Neural progenitor cell (in vitro differentiated cells): ENCODE results near the gene INO80C. TPM values are rescaled to one million over a fixed set of nuclear protein-coding genes. Genes with fewer than 3 reads are reported as not detected.

Experiments
- DNase-seq: peaks from one replicate; pipeline ENCODE4 v3.0.0-alpha.2; 2016; ENCODE audit warnings: low spot score
- H2AFZ ChIP-seq: fragments of 200-600 bp; sonication (generic); replicated peaks from 2 replicates; pipeline ENCODE4 v1.6.1; 2016; ENCODE audit warnings: antibody characterized with exemption
- H3F3A ChIP-seq: fragments of 200-600 bp; sonication (generic); 2 replicates; pipeline ENCODE4 v1.6.1; 2016; ENCODE audit warnings: antibody characterized with exemption, low read depth
- H3K27ac ChIP-seq: fragments of 200-600 bp; sonication (generic); 2 replicates; pipeline ENCODE4 v1.5.1; 2016; ENCODE audit warnings: mild to moderate bottlenecking
- H3K27me3 ChIP-seq: fragments of 200-600 bp; sonication (generic); 2 replicates; pipeline ENCODE4 v1.6.1; 2016; ENCODE audit warnings: mild to moderate bottlenecking, moderate library complexity
- H3K36me3 ChIP-seq: fragments of 200-600 bp; sonication (generic); 2 replicates; pipeline ENCODE4 v1.5.1; 2016
- H3K4me1 ChIP-seq: fragments of 200-600 bp; sonication (generic); 2 replicates; pipeline ENCODE4 v1.6.1; 2016; ENCODE audit warnings: mixed run types
- H3K4me2 ChIP-seq: fragments of 200-600 bp; sonication (generic); 2 replicates; pipeline ENCODE4 v1.6.1; 2016
- H3K4me3 ChIP-seq: fragments of 200-600 bp; sonication (generic); 2 replicates; pipeline ENCODE4 v1.5.1; 2016
- H3K79me2 ChIP-seq: fragments of 200-600 bp; sonication (generic); 2 replicates; pipeline ENCODE4 v1.6.1; 2016; ENCODE audit warnings: low read depth
- H3K9ac ChIP-seq: fragments of 200-600 bp; sonication (generic); 2 replicates; pipeline ENCODE4 v1.6.1; 2016
- H3K9me3 ChIP-seq: fragments of 200-600 bp; sonication (generic); 2 replicates; pipeline ENCODE4 v1.5.1; 2016; ENCODE audit warnings: low read depth
- H4K20me1 ChIP-seq: fragments of 200-600 bp; sonication (generic); 2 replicates; pipeline ENCODE4 v1.6.1; 2016; ENCODE audit warnings: low read depth
- H3K27ac Mint-ChIP-seq: 3 replicates; pipeline ENCODE4 v1.8.0; 2021; ENCODE audit warnings: mixed read lengths
- H3K27me3 Mint-ChIP-seq: 2 replicates; pipeline ENCODE4 v1.8.0; 2022; ENCODE audit warnings: low read depth, mild to moderate bottlenecking, inconsistent platforms, moderate library complexity, mixed read lengths; ENCODE audit not compliant: insufficient read depth
- H3K36me3 Mint-ChIP-seq: 3 replicates; pipeline ENCODE4 v1.8.0; 2021; ENCODE audit warnings: mixed read lengths
- H3K4me1 Mint-ChIP-seq: 3 replicates; pipeline ENCODE4 v1.8.0; 2021; ENCODE audit warnings: mixed read lengths
- H3K4me3 Mint-ChIP-seq: 3 replicates; pipeline ENCODE4 v1.8.0; 2021; ENCODE audit warnings: mild to moderate bottlenecking, moderate library complexity, mixed read lengths
- H3K9me3 Mint-ChIP-seq: 3 replicates; pipeline ENCODE4 v1.8.0; 2020; ENCODE audit warnings: mixed read lengths
- EZH2 ChIP-seq: fragments of 200-600 bp; sonication (generic); IDR thresholded peaks from 2 replicates; pipeline ENCODE4 v1.6.1; 2017; ENCODE audit warnings: antibody characterized with exemption, mild to moderate bottlenecking, moderate library complexity
- EZH2phosphoT487 ChIP-seq: fragments of 200-600 bp; sonication (generic); IDR thresholded peaks from 2 replicates; pipeline ENCODE4 v1.6.1; 2017; ENCODE audit warnings: antibody characterized with exemption
- total RNA-seq: library from RNA; depleted of rRNA; stranded (reverse); fragments of >200 nt; gene quantifications from 2 replicates; pipeline ENCODE4 v1.2.3, GENCODE V29; 2015; ENCODE audit warnings: low replicate concordance
- TF ChIP-seq, protein P1 (sequence below): fragments of 200-600 bp; sonication (generic); IDR thresholded peaks from 2 replicates; pipeline ENCODE4 v1.5.1; 2017; ENCODE audit warnings: antibody characterized with exemption, mild to moderate bottlenecking

INO80C gene
- total RNA-seq, 1 donor from 2014 or later: 13.2 TPM

GRCh38 chr18:35507623-35508022 is 9.9 kb upstream of the INO80C start:
- Histone ChIP-seq H4K20me1 (no peaks in the 10 kb centered on the region), H3K36me3 (no peaks in the 10 kb centered on the region), H3K9ac (no peak overlapping the region), H2AFZ (no peak overlapping the region), H3K4me3 (no peak overlapping the region), H3K27ac (no peak overlapping the region), H3K4me2 (no peak overlapping the region), H3K27me3 (no peaks in the 10 kb centered on the region), H3K9me3 (no peaks in the 10 kb centered on the region), H3F3A (peaks cover 13% of the 10 kb centered on the region), H3K79me2 (no peaks in the 10 kb centered on the region), H3K4me1 (peaks cover 30% of the 10 kb centered on the region)
- no peak for DNase-seq
- Mint-ChIP-seq H3K9me3 (no peaks in the 10 kb centered on the region), H3K4me3 (no peak overlapping the region), H3K27me3 (peaks cover 10% of the 10 kb centered on the region), H3K4me1 (peaks cover 15% of the 10 kb centered on the region), H3K36me3 (no peaks in the 10 kb centered on the region), H3K27ac (no peak overlapping the region)
- TF ChIP-seq, protein P1, sequence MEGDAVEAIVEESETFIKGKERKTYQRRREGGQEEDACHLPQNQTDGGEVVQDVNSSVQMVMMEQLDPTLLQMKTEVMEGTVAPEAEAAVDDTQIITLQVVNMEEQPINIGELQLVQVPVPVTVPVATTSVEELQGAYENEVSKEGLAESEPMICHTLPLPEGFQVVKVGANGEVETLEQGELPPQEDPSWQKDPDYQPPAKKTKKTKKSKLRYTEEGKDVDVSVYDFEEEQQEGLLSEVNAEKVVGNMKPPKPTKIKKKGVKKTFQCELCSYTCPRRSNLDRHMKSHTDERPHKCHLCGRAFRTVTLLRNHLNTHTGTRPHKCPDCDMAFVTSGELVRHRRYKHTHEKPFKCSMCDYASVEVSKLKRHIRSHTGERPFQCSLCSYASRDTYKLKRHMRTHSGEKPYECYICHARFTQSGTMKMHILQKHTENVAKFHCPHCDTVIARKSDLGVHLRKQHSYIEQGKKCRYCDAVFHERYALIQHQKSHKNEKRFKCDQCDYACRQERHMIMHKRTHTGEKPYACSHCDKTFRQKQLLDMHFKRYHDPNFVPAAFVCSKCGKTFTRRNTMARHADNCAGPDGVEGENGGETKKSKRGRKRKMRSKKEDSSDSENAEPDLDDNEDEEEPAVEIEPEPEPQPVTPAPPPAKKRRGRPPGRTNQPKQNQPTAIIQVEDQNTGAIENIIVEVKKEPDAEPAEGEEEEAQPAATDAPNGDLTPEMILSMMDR: no peak
- TF ChIP-seq EZH2phosphoT487: no peak
- no peak for TF ChIP-seq EZH2

GRCh38 chr18:35507192-35507591 is 9.4 kb upstream of the INO80C start:
- Histone ChIP-seq H3F3A (peaks cover 13% of the 10 kb centered on the region), H3K79me2 (no peaks in the 10 kb centered on the region), H3K27ac (no peak overlapping the region), H4K20me1 (no peaks in the 10 kb centered on the region), H3K9ac (no peak overlapping the region), H3K27me3 (no peaks in the 10 kb centered on the region), H3K4me2 (no peak overlapping the region), H2AFZ (no peak overlapping the region), H3K4me3 (no peak overlapping the region), H3K36me3 (no peaks in the 10 kb centered on the region), H3K4me1 (peaks cover 30% of the 10 kb centered on the region), H3K9me3 (no peaks in the 10 kb centered on the region)
- Mint-ChIP-seq H3K27me3 (peaks cover 8% of the 10 kb centered on the region), H3K36me3 (no peaks in the 10 kb centered on the region), H3K27ac (no peak overlapping the region), H3K9me3 (no peaks in the 10 kb centered on the region), H3K4me3 (no peak overlapping the region), H3K4me1 (peaks cover 15% of the 10 kb centered on the region)
- no peak for DNase-seq
- TF ChIP-seq EZH2phosphoT487 (no peak), EZH2 (no peak)
- TF ChIP-seq, protein P1: no peak

DNA sequence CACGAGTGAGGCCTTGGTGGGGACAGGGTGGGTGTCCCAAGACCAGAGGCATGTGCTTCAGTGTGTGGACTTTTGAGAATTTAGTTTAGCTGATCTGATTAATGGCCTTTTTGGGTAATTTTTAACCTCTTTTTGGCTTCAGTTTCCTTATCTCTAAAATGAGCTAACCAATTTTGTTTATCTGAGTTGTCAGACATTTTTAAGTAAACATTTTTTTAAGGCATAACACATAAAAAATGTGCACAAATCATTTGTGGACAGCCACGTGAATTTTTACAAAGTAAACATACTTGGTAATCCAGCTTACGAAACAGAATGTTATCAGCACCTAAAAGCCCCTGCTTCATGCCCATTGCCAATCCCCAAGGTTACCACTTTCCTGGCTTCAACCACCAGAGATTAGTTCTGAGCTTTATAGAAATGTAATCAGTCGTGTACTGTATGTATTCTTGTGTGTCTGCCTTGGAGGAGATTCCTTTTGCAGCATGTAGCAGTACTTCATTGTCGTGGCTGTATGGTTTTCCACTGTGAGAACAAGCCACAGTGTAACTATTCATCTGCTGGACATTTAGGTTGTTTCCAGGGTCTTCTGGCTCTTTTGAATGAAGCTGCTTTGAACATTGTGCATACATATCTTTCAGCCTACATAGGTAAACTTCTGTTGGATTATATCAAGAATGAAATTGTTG is 8.4 kb upstream of the INO80C start:
- TF ChIP-seq EZH2 (no peak), EZH2phosphoT487 (no peak)
- TF ChIP-seq, protein P1: no peak
- Histone ChIP-seq H3K27ac (no peak overlapping the region), H3K36me3 (no peaks in the 10 kb centered on the region), H3K9ac (no peak overlapping the region), H3K4me1 (peaks cover 30% of the 10 kb centered on the region), H3K4me3 (no peak overlapping the region), H3K27me3 (no peaks in the 10 kb centered on the region), H3K4me2 (no peak overlapping the region), H3K9me3 (no peaks in the 10 kb centered on the region), H2AFZ (no peak overlapping the region), H4K20me1 (no peaks in the 10 kb centered on the region), H3F3A (peaks cover 13% of the 10 kb centered on the region), H3K79me2 (no peaks in the 10 kb centered on the region)
- H3K4me3 Mint-ChIP-seq: no peak overlapping the region
- DNase-seq: no peak
- peaks cover 8% of the 10 kb centered on the region for H3K27me3 Mint-ChIP-seq
- H3K27ac Mint-ChIP-seq: no peak overlapping the region
- H3K9me3 Mint-ChIP-seq: peaks cover 1% of the 10 kb centered on the region
- H3K4me1 Mint-ChIP-seq: peaks cover 21% of the 10 kb centered on the region
- no peaks in the 10 kb centered on the region for H3K36me3 Mint-ChIP-seq
